ENCODE measurements around the gene SPATA6.

DNA sequence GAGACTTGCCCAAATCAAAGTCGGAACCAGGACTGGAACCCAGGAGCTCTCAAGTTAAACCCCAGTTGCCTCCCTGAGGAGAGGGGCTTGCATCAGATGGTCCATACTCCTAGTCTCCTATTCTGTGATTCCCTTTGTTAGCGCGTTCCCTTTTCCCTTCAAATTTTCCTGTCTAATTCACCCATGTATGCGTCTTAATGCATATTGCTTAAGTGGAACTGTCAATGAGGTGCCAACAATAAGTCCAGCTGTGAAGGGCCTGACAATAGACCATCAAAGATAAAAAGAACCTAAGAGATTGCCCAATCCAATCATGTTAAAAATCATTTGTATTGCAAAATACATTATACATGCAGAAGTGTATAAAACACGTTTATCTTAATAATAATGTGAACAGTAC, 634 bp upstream of the SPATA6 start:
- TF ChIP-seq SUZ12 (IDR thresholded peaks at IDR 0.05) (no peak), SP1 (IDR thresholded peaks at IDR 0.05) (no peak), FOXM1 (IDR thresholded peaks at IDR 0.05; ENCODE audit: borderline replicate concordance) (no peak), CTBP1 (IDR thresholded peaks at IDR 0.05; ENCODE audit: borderline replicate concordance) (no peak), BHLHE40 (IDR thresholded peaks at IDR 0.05; ENCODE audit: borderline replicate concordance) (no peak), TARDBP (IDR thresholded peaks at IDR 0.05) (no peak), FOXK2 (IDR thresholded peaks at IDR 0.05) (no peak), LEF1 (IDR thresholded peaks at IDR 0.05; ENCODE audit: borderline replicate concordance) (no peak), L3MBTL2 (conservative IDR thresholded peaks at IDR 0.05) (no peak)

Data from HEK293T (cell line).